HepG2 (cell line): ENCODE data around the gene TP53I3. TPM values are rescaled to one million over a fixed set of nuclear protein-coding genes. Genes with fewer than 3 reads are reported as not detected.
"Not testable (repeated sequence)": the region's sequence is repeated elsewhere in the genome, so short reads cannot be mapped to it uniquely, and the experiment has no call there.

Experiments used
- ARID4A ChIP-seq: sonication (generic); formaldehyde crosslinking; IDR thresholded peaks from 2 replicates; pipeline ENCODE4 v1.5.0; 2020; ENCODE audit warnings: mild to moderate bottlenecking, missing genetic modification reagents, borderline replicate concordance
- ATF7-NPFF ChIP-seq: sonication (generic); formaldehyde crosslinking; IDR thresholded peaks from 2 replicates; pipeline ENCODE4 v1.8.1; 2023; ENCODE audit warnings: mild to moderate bottlenecking, low read depth, missing genetic modification reagents, moderate library complexity
- CSRNP1 ChIP-seq: sonication (generic); formaldehyde crosslinking; IDR thresholded peaks from 2 replicates; pipeline ENCODE4 v1.8.1; 2023; ENCODE audit warnings: mild to moderate bottlenecking, missing genetic modification reagents
- FOXA1 ChIP-seq, 2 experiments: fragments of 450-650 bp in 1 of 2; sonication (generic) in 1 of 2; formaldehyde crosslinking in 1 of 2; IDR thresholded peaks; 2 replicates each; pipeline versions ENCODE4 v1.4.0 to v1.6.1; 2016 to 2020; ENCODE audit warnings: missing genetic modification reagents in 1 of 2
- FOXP1 ChIP-seq, 2 experiments: fragments of 450-650 bp in 1 of 2; IDR thresholded peaks; 2 replicates each; pipeline ENCODE4 v1.6.1; 2017 to 2018; ENCODE audit warnings: antibody characterized with exemption in 1 of 2
- GABPA ChIP-seq, 2 experiments: IDR thresholded peaks; 2 replicates each; pipeline ENCODE4 v1.6.1; 2011 to 2016; ENCODE audit warnings: low read depth in 2 of 2, low read length in 1 of 2, missing biosample characterization in 1 of 2, missing genetic modification characterization in 1 of 2
- GABPB1 ChIP-seq: IDR thresholded peaks from 2 replicates; pipeline ENCODE4 v1.6.1; 2016; ENCODE audit warnings: mild to moderate bottlenecking, missing genetic modification reagents, moderate library complexity, missing compliant biosample characterization
- ISL2 ChIP-seq: sonication (generic); formaldehyde crosslinking; IDR thresholded peaks from 2 replicates; pipeline ENCODE4 v1.5.0; 2020; ENCODE audit warnings: missing genetic modification reagents
- JUN ChIP-seq: sonication (generic); formaldehyde crosslinking; IDR thresholded peaks from 2 replicates; pipeline ENCODE4 v1.4.0; 2020; ENCODE audit warnings: mild to moderate bottlenecking, missing genetic modification reagents
- TFDP2 ChIP-seq: sonication (generic); formaldehyde crosslinking; IDR thresholded peaks from 2 replicates; pipeline ENCODE4 v1.4.0; 2020; ENCODE audit warnings: missing genetic modification reagents
- YEATS4 ChIP-seq: sonication (generic); formaldehyde crosslinking; IDR thresholded peaks from 2 replicates; pipeline ENCODE4 v1.4.0; 2020; ENCODE audit warnings: missing genetic modification reagents, borderline replicate concordance
- ZGPAT ChIP-seq: IDR thresholded peaks from 2 replicates; pipeline ENCODE4 v1.6.1; 2016; ENCODE audit warnings: mild to moderate bottlenecking
- ZNF232 ChIP-seq: sonication (generic); formaldehyde crosslinking; IDR thresholded peaks from 2 replicates; pipeline ENCODE4 v1.4.0; 2020; ENCODE audit warnings: missing genetic modification reagents, borderline replicate concordance
- ZNF362 ChIP-seq: sonication (generic); formaldehyde crosslinking; IDR thresholded peaks from 2 replicates; pipeline ENCODE4 v1.4.0; 2020; ENCODE audit warnings: missing genetic modification reagents, mild to moderate bottlenecking, borderline replicate concordance
- ZNF430 ChIP-seq: sonication (generic); formaldehyde crosslinking; IDR thresholded peaks from 2 replicates; pipeline ENCODE4 v1.9.0; 2021; ENCODE audit warnings: mild to moderate bottlenecking, missing genetic modification reagents
- ZNF598 ChIP-seq: sonication (generic); formaldehyde crosslinking; IDR thresholded peaks from 2 replicates; pipeline ENCODE4 v1.5.1; 2020; ENCODE audit warnings: mild to moderate bottlenecking, missing genetic modification reagents, borderline replicate concordance
- ZNF605 ChIP-seq: sonication (generic); formaldehyde crosslinking; IDR thresholded peaks from 2 replicates; pipeline ENCODE4 v1.8.0; 2022; ENCODE audit warnings: mild to moderate bottlenecking, missing genetic modification reagents
- ZNF619 ChIP-seq: sonication (generic); formaldehyde crosslinking; IDR thresholded peaks from 2 replicates; pipeline ENCODE4 v1.4.0; 2020; ENCODE audit warnings: mild to moderate bottlenecking, missing genetic modification reagents
- polyA plus RNA-seq, 8 experiments: library from polyadenylated mRNA; depleted of rRNA in 3 of 8; stranded (reverse) in 7 of 8; unstranded in 1 of 8; fragments of >200 nt; fragmentation: Illumina TruSeq in 4 of 8; extraction: Trizol in 4 of 8; gene quantifications; 2 replicates each; pipeline versions ENCODE4 v1.2.1 to v1.2.3, GENCODE V29; 2011 to 2016; ENCODE audit warnings: low read depth in 4 of 8, missing spikeins in 1 of 8, mixed read lengths in 1 of 8; ENCODE audit not compliant: insufficient read depth in 1 of 8
- total RNA-seq, 5 experiments: library from RNA; depleted of rRNA; stranded (reverse); fragments of >200 nt; fragmentation: Illumina TruSeq; extraction: Trizol; gene quantifications; 2 replicates each; pipeline ENCODE4 v1.2.3, GENCODE V29; 2016; ENCODE audit warnings: low read depth in 1 of 5

Gene TP53I3
- total and polyA plus RNA-seq, 2 of the 13 experiments (the other 11 are each of a cell fraction or from before 2014, with no cell fraction given), result 25.0 to 44.1 TPM

DNA sequence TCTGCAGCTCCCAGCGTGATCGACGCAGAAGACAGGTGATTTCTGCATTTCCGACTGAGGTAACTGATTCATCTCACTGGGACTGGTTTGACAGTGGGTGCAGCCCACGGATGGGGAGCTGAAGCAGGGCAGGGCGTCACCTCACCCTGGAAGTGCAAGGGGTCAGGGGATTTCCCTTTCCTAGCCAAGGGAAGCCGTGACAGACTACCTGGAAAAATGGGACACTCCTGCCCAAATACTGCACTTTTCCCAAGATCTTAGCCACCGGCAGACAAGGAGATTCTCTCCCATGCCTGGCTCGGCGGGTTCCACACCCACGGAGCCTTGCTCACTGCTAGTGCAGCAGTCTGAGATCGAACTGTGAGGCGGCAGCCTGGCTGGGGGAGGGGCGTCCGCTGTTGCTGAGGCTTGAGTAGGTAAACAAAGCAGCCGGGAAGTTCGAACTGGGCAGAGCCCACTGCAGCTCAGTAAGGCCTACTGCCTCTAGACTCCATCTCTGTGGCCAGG lies 10.6 kb upstream of the TP53I3 start (continued):
- not testable (repeated sequence) for TF ChIP-seq FOXP1 (IDR thresholded peaks at IDR 0.05); GABPA (IDR thresholded peaks at IDR 0.05; ENCODE audit: low read depth, low read length); FOXA1 (IDR thresholded peaks at IDR 0.05)
- peak; percentile 69 for TF ChIP-seq FOXP1 (CRISPR knock-in tag; IDR thresholded peaks at IDR 0.05)
- TF ChIP-seq CSRNP1, result 0 out of 2 replicates have a peak, but pooled peaks have one; percentile 28
- 0 out of 2 replicates have a peak, but pooled peaks have one; percentile 13 for TF ChIP-seq GABPA (CRISPR knock-in tag; IDR thresholded peaks at IDR 0.05; ENCODE audit: low read depth)
- peak; percentile 32; the same call in 1 of the 2 replicates for TF ChIP-seq ISL2 (CRISPR knock-in tag)
- TF ChIP-seq JUN (CRISPR knock-in tag), result peak; percentile 23; the same call in 1 of the 2 replicates
- peak; percentile 44; the same call in 1 of the 2 replicates for TF ChIP-seq YEATS4
- peak; percentile 29; the same call in 1 of the 2 replicates for TF ChIP-seq GABPB1
- TF ChIP-seq ARID4A, result peak; percentile 75; the same call in 1 of the 2 replicates
- 0 out of 2 replicates have a peak, but pooled peaks have one; percentile 84 for TF ChIP-seq ZNF619
- TF ChIP-seq ZNF430, result peak; percentile 52; the same call in 1 of the 2 replicates
- 0 out of 2 replicates have a peak, but pooled peaks have one; percentile 18 for TF ChIP-seq ZNF232 (CRISPR knock-in tag)
- 0 out of 2 replicates have a peak, but pooled peaks have one; percentile 28 for TF ChIP-seq ZNF362 (CRISPR knock-in tag)
- TF ChIP-seq FOXA1 (CRISPR knock-in tag; IDR thresholded peaks at IDR 0.05), result peak; percentile 90
- TF ChIP-seq ZGPAT (CRISPR knock-in tag), result peak; percentile 61; the same call in 1 of the 2 replicates
- TF ChIP-seq ZNF598 (CRISPR knock-in tag), result peak; percentile 22; the same call in 1 of the 2 replicates
- TF ChIP-seq ZNF605 (CRISPR knock-in tag), result 0 out of 2 replicates have a peak, but pooled peaks have one; percentile 33
- peak; percentile 68; the same call in 1 of the 2 replicates for TF ChIP-seq ATF7-NPFF (CRISPR knock-in tag)
- peak; percentile 80; the same call in 1 of the 2 replicates for TF ChIP-seq TFDP2 (CRISPR knock-in tag)
